Small intestine (tissue), 4 donors: ENCODE results near the gene RABL3. TPM values are rescaled to one million over a fixed set of nuclear protein-coding genes. Genes with fewer than 3 reads are reported as not detected.

Experiments
- polyA plus RNA-seq, 4 donors: library from polyadenylated mRNA; stranded (reverse) in 3 of 4; unstranded in 1 of 4; fragments of 200-250 nt in 3 of 4; fragments of 120-200 nt in 1 of 4; gene quantifications; one replicate each; pipeline versions ENCODE4 v1.2.1 to v1.2.3, GENCODE V29; 2013
- donor health status: healthy with polysubstance abuse.
- donor health status: Bipolar disorder and iron deficiency.
- donor health status: healthy.

The RABL3 gene
- polyA plus RNA-seq, 4 donors: 7.6 to 20.8 (median 10.2) TPM

Other genes with a start within 250 kb of the RABL3 start
- gene NDUFB4, start 146.2 kb downstream of the RABL3 start, polyA plus RNA-seq: 100 to 1,000 TPM; 159 to 263 (median 251) TPM
- 10 to 100 TPM; 14.4 to 71.8 (median 43.7) TPM for gene HGD, start 60.3 kb downstream of the RABL3 start, polyA plus RNA-seq
- 10 to 100 TPM in 1 of 4 donors, 1 to 10 TPM in 3; 3.0 to 10.5 (median 5.3) TPM for gene GTF2E1, start 228 bp upstream of the RABL3 start, polyA plus RNA-seq
- gene STXBP5L, start 165.7 kb upstream of the RABL3 start, polyA plus RNA-seq: under 1 TPM in 2 of 4 donors, not detected in 2; 0.18 to 0.74 TPM